Measurements from ENCODE around the gene PIK3R5.

PIK3R5 gene

GRCh38 chr17:8879410-8879809, 86.1 kb downstream of the PIK3R5 start:
- DNase-seq (ENCODE audit: low read depth): no peak

GRCh38 chr17:8877984-8878383, 87.5 kb downstream of the PIK3R5 start:
- DNase-seq (ENCODE audit: low read depth): no peak

DNA sequence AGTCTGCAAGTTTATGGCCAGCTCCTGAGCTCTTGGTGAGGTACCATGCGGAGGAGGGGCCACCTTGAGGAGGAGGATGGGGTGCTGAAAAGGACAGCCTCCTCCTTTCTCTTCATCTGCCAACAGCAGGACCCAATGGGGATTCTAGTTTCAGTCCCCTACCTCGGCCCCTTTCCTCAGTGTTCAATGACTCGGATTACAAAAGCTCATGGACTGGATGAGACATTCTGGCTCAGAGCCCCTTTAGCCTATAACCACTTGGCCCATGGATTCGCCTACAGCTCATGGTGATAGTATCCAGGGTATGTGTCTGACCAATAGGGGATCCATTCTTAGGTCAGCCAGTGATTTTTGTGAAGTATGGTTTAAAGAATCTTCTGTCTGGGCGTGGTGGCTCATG, 89.5 kb downstream of the PIK3R5 start:
- no peak for DNase-seq (ENCODE audit: low read depth)

- DNase-seq (ENCODE audit: low read depth): no peak
Measured at GRCh38 chr17:8875436-8875835, 90.1 kb downstream of the PIK3R5 start.

- DNase-seq (ENCODE audit: low read depth): no peak
Measured at GRCh38 chr17:8873801-8874715, 91.4 kb downstream of the PIK3R5 start.

GRCh38 chr17:8872705-8873435, 92.6 kb downstream of the PIK3R5 start:
- DNase-seq (ENCODE audit: low read depth): no peak

DNA sequence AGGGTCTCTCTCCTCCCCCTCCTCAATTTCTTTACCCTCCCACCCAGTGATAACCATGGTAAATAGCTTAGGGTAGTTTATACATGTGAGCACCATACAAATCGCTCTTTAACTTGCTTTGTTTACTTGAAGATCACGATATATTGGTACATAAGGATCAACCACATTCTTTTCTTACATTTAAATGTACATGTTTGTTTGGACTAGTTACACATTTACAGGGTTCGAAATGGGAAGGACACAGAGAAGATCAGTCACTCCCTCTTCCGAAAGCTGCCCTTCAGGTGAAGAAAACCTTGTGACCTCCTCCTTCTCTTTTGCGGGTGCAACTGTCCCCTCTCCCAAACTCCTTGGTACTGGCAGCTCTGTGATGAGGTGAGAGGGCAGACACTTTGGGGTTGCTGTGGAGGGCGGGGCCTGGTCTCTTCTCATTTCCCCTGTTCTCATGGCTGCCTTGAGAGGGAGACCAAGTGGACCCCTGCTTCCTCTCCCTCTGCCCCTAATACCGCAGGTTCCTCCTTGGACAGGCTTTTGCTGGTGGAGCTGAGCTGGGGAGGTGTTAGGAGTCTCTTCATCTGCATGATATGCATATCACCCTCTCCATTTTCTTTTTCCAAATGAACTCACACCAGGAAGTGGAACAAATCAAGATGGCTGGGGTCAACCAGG, 93.3 kb downstream of the PIK3R5 start:
- DNase-seq (ENCODE audit: low read depth): no peak

DNA sequence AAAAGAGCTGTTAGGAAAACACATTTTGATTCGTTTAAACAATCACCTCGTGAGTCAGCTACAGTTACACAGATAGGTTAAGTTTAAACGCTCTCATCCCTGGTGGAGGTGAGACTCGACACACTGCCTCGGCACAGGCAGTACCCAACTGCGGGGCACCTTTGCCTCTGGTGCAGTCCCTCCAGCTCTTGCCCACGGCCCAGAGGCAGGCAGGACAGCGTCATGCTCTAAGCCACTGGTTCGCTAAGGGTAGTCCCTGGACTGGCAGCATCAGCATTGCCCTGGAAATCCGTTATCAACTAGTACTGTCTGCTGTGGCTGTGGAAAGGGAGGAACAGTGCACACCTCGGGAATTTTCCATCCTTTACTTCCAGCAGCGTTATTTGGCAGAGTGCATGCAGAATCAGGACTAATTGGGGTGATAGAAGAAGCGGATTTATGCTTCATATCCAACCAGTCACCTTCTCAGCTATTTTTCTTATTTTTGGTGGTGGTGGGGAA, 94.4 kb downstream of the PIK3R5 start:
- DNase-seq (ENCODE audit: low read depth): no peak

- no peak for DNase-seq (ENCODE audit: low read depth)
Measured at GRCh38 chr17:8870406-8871040, 95.0 kb downstream of the PIK3R5 start.

DNA sequence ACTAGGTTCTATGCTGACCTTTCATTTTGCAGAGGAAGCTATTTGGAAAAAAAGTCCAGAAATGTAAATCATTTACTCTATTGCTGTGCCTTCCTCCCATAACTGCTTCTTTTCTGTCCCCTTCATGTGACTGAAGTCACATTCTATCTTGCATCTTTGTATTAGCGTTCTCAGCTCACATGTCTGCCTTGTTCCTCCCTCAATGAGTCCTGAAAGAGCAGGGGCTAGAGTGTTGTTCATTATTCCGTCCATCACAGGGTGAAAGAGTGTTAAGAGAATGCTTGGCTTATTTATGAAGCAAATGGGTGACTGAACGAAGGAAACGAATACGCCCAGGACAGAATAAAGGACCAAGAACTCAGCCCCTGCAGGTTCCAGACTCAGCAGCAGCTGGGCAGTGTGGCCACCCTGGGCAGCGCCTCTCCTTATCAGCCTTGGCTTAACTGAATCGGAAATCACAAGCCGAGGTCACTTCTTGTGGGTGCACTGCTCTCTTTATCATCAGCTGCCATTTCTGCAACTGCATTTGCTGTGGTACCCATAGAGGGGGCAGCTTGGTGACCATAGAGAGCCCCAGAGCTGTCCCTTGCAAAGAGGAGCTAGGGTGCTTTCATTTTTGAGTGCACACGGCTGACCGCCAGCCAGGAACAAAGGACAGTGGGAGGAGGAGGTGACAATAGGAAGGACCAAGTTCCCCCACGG, 96.2 kb downstream of the PIK3R5 start:
- DNase-seq (ENCODE audit: low read depth): no peak

GRCh38 chr17:8868529-8868951, 97.0 kb downstream of the PIK3R5 start:
- no peak for DNase-seq (ENCODE audit: low read depth)

DNA sequence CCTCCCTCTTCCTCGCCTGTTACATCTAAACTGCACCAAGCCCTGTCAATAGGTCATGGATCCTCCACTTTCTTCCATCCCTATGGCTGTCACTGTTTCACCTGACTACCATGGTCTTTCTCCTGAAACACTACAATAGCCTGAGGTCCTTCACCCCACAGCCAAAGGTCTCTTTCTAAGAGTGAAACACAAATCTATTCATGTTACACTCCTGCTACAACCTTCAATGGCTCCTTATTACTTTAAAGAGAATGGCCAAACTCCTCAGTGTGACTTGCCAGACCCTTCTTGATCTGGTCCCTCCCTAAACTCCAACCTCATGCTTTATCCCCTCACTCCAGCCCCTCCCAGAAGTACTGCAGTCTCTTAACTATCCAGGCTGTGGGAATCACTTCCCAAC, 97.4 kb downstream of the PIK3R5 start:
- DNase-seq (ENCODE audit: low read depth): no peak

GRCh38 chr17:8867361-8867981, 98.0 kb downstream of the PIK3R5 start, which contains the start of gene PIK3R6:
Gene PIK3R6, minus strand, starts transcription at chr17:8867674. Its CDS starts 17,880 bp downstream, at chr17:8849794.
- no peak for DNase-seq (ENCODE audit: low read depth)

GRCh38 chr17:8865811-8866210, 99.7 kb downstream of the PIK3R5 start:
- DNase-seq (ENCODE audit: low read depth): no peak

DNA sequence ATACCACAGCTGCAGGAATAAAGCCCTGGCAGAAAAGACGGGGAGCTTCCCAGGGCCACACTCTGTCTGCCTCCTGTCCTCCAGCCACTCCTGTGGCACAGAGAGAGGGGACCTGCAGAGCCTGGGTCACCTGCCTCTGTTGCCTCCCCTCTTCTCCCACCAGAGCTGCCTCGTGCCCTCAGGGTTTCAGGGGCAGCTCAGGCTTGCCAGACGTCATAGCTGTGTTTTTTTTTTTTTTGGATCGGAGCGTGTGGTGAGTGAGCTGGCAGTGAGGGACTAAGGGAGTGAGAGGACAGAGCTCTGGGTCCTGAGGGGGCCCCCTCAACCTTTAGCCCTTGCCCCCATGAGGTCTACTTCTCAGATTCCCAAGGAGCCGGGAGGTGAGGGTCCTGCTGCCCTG, 100.1 kb downstream of the PIK3R5 start:
- DNase-seq (ENCODE audit: low read depth): no peak

- DNase-seq (ENCODE audit: low read depth): no peak
Measured at GRCh38 chr17:8862213-8863056, 103.1 kb downstream of the PIK3R5 start.

DNA sequence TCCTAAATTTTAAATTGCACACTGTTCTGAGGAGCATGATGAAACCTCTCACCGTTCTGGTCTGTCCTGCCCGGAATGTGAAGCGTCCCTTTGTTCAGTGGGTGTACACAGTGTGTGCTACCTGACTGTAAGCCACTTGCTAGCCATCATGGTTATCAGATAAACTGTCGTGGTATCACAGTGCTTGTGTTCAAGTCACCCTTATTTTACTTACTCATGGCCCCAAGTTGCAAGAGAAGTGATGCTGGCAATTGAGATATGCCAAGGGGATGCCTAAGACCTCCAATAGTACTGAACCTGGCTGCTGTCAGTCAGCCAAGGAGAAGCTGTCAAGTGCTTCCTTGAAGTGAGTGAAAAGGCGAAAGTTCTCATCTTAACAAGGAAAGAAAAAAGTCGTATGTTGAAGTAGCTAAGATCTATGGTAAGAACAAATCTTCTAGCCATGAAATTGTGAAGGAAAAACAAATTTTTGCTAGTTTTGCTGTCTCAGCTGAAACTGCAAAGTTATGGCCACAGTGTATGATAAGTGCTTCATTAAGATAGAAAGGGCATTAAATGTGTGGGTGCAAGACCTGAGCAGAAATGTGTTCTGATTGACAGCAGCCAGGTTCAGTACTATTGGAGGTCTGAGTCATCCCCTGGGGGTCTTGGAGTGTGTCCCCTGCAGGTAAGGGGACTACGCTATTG, 103.9 kb downstream of the PIK3R5 start:
- no peak for DNase-seq (ENCODE audit: low read depth)

- DNase-seq (ENCODE audit: low read depth): no peak
Measured at GRCh38 chr17:8859804-8860430, 105.6 kb downstream of the PIK3R5 start.
